ENCODE measurements around the gene CBX1. TPM values are rescaled to one million over a fixed set of nuclear protein-coding genes. Genes with fewer than 3 reads are reported as not detected.
A peak's percentile ranks its signal among the peaks of the same experiment; 100 is the strongest.

CBX1 gene
- total and polyA plus RNA-seq, 2 of the 13 experiments (the other 11 are each of a cell fraction or from before 2014, with no cell fraction given) = 17.8 to 108 TPM

- TF ChIP-seq AKNA (CRISPR knock-in tag; IDR thresholded peaks at IDR 0.05; ENCODE audit: borderline replicate concordance) (no peak), FIP1L1 (IDR thresholded peaks at IDR 0.05; ENCODE audit: borderline replicate concordance, insufficient read depth, low read depth, low read length) (no peak; the same call in 1 of the 2 replicates), MLXIP (CRISPR knock-in tag; IDR thresholded peaks at IDR 0.05; ENCODE audit: borderline replicate concordance) (no peak; the same call in 1 of the 2 replicates), ZKSCAN8 (CRISPR knock-in tag; IDR thresholded peaks at IDR 0.05; ENCODE audit: borderline replicate concordance) (peak; percentile 16; the same call in 1 of the 2 replicates), ZNF691 (CRISPR knock-in tag; IDR thresholded peaks at IDR 0.05; ENCODE audit: borderline replicate concordance, low read depth) (no peak; the same call in none of the 2 replicates), ZNF619 (CRISPR knock-in tag; IDR thresholded peaks at IDR 0.05) (peak; percentile 77), ZNF430 (CRISPR knock-in tag; IDR thresholded peaks at IDR 0.05) (peak; percentile 94), ZNF652 (CRISPR knock-in tag; IDR thresholded peaks at IDR 0.05; ENCODE audit: borderline replicate concordance, low read depth) (no peak), GFI1 (CRISPR knock-in tag; IDR thresholded peaks at IDR 0.05; ENCODE audit: borderline replicate concordance) (peak; percentile 73; the same call in 1 of the 2 replicates), ZSCAN21 (CRISPR knock-in tag; IDR thresholded peaks at IDR 0.05; ENCODE audit: borderline replicate concordance) (peak; percentile 74; the same call in 1 of the 2 replicates), HOXA3 (CRISPR knock-in tag; IDR thresholded peaks at IDR 0.05) (peak; percentile 83), ZNF160 (CRISPR knock-in tag; IDR thresholded peaks at IDR 0.05) (peak; percentile 85), DMTF1 (CRISPR knock-in tag; IDR thresholded peaks at IDR 0.05) (no peak), SOX6 (IDR thresholded peaks at IDR 0.05) (no peak), SOX6 (CRISPR knock-in tag; IDR thresholded peaks at IDR 0.05) (peak; percentile 86), NR1H2 (CRISPR knock-in tag; IDR thresholded peaks at IDR 0.05; ENCODE audit: borderline replicate concordance, low read depth) (peak; percentile 70; the same call in 1 of the 2 replicates)
Observed at GRCh38 chr17:48101012-48101720, at the start of gene CBX1 (continued).
